ENCODE measurements around the gene CCDC28A.

- TF ChIP-seq EP300 (IDR thresholded peaks at IDR 0.05) (no peak), CTCF (IDR thresholded peaks at IDR 0.05) (no peak), RFX5 (IDR thresholded peaks at IDR 0.05) (no peak), PBX3 (IDR thresholded peaks at IDR 0.05) (no peak), POLR2A (IDR thresholded peaks at IDR 0.05; ENCODE audit: low read length) (no peak), CHD2 (IDR thresholded peaks at IDR 0.05; ENCODE audit: low read length, partially characterized antibody) (no peak)
Measured at GRCh38 chr6:138774370-138774769, 801 bp downstream of the CCDC28A start.

All from A549 (cell line).